HG02588 (cell line): Measurements from ENCODE around the gene PTBP1.

ENCODE experiments used
- ATAC-seq: cut with Tn5 transposase; IDR thresholded peaks from one replicate; pipeline ENCODE4 v1.9.1; 2021; ENCODE audit warnings: mild to moderate bottlenecking, moderate library complexity; ENCODE audit not compliant: unreplicated experiment

PTBP1 gene

DNA sequence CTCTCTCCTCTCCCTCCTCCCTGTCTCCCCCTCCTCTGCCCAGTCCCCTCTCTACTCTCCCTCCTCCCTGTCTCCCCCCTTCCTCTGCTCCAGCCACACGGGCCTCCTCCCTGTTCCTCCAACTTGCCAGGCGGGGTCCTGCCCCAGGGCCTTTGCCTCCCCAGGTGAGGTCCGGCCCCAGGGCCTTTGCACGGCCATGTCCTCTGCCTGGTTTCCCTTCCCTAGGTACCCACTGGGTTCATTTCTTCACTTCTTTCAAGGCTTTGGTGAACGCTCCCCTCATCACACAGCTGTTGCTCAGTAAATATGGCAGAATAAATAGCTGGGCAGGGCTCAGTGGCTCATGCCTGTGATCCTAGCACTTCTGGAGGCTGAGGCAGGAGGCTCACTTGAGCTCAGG is 25.2 kb upstream of the PTBP1 start:
- no peak for ATAC-seq

DNA sequence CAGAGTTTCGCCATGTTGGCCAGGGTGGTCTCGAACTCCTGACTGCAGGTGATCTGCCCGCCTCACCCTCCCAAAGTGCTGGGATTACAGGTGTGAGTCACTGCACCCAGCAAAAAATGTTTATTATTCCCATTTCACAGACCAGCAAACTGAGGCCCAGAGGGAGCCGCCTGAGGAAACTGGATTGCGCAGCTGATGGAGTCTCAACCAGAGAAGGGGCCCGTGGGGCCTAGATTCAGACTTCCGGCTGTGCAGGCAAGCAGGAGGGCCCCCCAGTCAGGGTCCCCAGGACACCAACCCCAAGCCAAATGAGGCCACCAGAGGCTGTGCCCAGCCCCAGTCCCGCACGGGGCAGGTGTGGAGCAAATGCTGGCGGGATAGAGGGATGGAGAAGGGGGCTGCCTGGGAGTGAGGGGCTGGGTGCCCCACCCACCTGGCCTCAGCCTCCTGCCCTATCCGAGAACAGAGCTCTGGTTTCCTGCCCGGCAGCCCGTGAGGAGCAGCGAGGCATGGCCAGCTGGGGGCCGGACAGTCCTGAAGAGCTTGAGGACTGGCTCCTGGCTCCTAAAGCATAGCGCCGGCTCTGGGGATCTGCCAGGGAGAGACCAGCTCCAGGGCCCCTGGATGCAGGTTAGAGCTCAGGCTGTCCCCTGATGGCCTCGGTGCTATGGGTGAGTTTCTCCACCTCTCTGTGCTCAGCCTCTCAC is 24.4 kb upstream of the PTBP1 start:
- ATAC-seq, result no peak

- ATAC-seq, result no peak
Observed at GRCh38 chr19:776549-776948, 20.7 kb upstream of the PTBP1 start.

- no peak for ATAC-seq
Observed at GRCh38 chr19:778910-779653, 18.2 kb upstream of the PTBP1 start.

GRCh38 chr19:780935-781334 is 16.3 kb upstream of the PTBP1 start:
- ATAC-seq, result no peak

DNA sequence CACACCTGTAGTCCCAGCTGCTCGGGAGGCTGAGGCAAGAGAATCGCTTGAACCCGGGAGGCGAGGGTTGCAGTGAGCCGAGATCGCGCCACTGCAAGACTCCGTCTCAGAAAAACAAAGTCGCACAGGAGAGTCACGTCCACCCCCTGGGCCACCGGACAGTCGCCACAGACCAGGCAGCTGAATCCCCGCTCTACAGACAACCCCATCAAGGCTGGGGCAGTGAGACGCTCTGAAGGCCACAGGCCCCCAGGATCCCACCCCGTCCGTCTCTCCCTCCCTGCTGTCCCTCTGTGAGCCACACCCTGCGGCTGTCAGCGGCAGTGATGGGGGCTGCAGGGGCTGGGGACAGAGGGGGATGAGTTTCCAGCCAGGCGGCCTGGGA is 15.5 kb upstream of the PTBP1 start:
- no peak for ATAC-seq

- no peak for ATAC-seq
Observed at GRCh38 chr19:782185-782877, 14.9 kb upstream of the PTBP1 start.

GRCh38 chr19:782878-783668 is 14.2 kb upstream of the PTBP1 start:
- no peak for ATAC-seq

DNA sequence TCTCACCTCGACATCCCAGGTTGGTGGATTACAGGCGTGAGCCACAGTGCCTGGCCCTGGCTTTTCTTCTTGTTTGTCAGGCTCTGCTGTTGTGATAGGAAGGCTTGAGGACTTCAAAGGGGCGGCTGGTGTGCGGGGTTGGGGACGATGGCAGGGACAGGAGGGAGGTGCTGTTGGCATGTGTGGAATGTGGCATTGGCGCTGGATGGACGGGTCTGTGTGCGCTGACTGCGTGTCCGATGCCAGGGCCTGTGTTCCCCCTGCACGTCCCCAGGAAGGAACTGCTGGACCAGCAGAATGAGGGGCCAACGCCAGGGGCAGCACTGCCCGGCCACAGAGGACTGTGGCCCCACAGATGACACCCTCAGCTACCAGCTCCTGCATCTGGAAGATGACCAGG is 12.7 kb upstream of the PTBP1 start:
- no peak for ATAC-seq

DNA sequence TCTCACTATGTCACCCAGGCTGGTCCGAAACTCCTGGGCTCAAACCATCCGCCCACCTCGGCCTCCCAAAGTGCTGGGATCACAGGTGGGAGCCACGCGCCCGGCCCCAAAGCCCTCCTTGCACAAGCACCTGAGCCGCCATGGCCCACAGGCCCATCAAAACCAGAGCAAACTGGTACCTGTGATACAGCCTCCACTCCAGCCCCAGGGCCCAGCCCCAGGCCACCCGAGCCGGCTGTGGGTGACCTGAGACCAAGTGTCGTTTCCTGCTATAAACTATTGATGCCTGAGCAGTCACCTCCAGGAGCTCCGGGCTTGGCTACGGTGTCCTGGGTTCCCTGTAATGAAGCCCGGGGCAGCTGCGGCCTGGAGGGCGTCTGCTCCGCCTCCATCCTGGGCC is 9.7 kb upstream of the PTBP1 start:
- no peak for ATAC-seq

- no peak for ATAC-seq
Observed at GRCh38 chr19:788686-788982, 8.6 kb upstream of the PTBP1 start.

DNA sequence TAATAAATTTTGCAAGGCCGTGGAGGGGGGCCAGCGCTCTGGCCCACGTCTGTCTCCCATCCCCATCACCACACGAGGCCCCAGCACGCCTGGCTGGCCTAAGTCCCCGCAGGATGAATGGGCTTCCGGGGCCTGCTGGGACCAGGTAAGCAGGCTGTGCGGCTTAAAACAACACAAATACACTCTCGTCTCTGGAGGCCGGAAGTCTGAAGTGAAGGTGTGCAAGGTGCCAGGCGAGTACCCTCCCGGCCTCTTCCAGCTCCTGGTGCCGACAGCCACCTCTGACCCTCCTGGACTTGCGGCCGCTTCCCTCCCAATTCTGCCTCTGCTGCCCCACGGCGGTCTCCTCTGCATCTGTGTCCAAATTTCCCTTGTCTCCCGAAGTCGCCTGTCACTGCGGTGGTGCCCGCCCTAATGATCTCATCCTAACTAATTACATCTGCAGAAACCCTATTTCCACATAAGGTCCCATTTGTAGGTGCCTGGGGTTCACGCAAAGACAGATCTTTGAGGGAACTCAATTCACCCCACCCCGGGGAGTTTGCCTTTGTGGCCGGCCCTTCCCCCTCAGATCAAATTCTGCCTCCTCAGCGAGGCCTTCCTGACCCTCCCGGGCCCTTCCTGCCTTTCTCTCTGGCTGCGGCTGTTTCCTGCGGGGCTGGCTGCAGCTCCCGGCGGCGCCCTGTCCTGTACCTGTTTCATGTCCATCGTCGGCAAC is 8.1 kb upstream of the PTBP1 start:
- no peak for ATAC-seq

DNA sequence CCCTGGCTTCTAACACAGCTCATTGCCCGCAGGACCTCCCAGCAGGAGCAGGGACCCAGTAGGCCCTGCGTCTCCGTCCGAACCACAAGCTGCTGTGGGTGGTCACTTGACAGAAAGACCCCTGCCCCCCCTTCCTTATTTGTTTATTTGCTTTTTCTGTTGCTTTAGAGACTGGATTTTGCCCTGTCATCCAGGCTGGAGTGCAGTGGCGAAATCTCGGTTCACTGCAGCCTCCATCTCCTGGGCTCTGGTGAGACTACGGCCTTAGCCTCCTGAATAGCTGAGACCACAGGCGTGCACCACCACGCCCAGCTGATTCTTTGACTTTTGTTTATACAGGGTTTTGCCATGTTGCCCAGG is 7.6 kb upstream of the PTBP1 start:
- no peak for ATAC-seq

- ATAC-seq, result no peak
Observed at GRCh38 chr19:791007-791566, 6.2 kb upstream of the PTBP1 start.

DNA sequence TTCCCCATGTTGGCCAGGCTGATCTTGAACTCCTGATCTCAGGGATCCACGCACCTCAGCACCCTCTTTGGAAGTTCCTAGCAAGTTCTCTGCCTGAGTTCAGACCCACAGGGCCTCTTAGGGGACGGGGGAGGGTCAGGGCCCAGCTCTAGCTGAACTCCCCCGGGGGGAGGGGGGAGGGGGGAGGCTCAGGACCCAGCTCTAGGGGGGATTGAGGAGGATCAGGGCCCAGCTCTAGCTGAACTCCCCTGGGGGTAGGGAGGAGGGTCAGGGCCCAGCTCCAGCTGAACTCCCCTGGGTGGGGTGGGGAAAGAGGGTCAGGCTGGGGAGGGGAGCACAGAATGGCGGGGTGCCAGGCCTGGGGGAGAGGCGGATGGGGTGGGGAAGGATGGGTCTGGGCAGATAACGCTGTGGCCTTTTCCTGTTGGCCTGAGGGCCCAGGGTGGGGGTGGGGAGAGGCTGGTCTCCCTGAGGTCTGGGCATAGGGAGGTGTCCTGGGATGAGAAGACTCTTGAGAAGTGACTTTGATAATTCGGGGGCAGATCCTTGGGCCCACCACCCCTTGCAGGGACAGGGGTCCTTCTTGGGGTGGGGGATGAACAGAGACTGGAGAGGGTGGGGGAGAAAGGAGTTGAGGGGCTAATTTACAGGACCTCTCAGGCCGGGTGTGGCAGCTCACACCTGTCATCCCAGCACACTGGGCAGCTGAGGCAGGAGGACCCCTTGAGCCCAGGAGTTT is 5.5 kb upstream of the PTBP1 start:
- ATAC-seq, result no peak

DNA sequence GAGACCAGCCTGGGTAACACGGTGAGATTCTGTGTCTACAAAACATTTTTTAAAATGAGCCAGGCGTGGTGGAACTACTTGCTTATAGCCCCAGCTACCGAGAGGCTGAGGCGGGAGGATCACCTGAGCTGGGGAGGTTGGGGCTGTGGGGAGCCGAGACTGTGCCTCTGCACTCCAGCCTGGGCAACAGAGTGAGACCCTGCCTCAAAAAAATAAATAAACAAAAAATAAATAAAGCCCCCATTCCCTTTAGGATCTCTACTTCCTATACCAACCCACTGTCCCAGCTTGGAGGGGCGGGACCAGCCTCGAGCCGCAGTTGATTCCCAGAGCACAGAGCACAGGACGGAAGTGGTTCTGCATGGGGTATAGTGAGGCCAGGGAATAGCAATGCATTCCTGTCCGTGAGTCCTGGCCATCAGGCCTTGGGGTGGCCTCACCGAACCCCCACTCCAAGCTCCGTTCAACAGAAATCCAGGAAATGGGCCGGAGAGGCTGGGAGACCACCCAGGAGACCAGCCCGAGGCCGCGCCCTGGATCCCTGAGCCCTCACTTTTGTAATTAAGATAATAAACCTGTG is 4.9 kb upstream of the PTBP1 start:
- no peak for ATAC-seq

DNA sequence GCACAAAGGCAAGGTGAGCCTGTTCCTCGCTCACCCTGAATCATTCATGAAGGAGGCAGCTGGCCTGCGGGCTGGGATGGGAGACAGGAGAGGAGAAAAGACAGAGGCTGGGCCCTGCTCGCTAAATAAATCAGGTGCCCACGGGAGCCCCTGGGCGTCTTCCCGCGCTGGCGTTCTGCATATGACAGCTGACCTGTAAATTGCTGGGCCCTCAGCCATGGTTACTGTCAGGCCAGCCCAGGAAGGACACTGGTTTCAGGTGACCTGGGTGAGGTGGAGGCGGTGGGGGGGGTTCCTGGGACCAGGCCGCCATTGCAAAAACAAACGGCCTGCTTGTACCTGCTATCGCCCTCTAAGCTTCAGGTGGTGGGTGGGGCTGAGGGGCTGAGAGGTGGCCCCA is 3.4 kb upstream of the PTBP1 start:
- no peak for ATAC-seq

DNA sequence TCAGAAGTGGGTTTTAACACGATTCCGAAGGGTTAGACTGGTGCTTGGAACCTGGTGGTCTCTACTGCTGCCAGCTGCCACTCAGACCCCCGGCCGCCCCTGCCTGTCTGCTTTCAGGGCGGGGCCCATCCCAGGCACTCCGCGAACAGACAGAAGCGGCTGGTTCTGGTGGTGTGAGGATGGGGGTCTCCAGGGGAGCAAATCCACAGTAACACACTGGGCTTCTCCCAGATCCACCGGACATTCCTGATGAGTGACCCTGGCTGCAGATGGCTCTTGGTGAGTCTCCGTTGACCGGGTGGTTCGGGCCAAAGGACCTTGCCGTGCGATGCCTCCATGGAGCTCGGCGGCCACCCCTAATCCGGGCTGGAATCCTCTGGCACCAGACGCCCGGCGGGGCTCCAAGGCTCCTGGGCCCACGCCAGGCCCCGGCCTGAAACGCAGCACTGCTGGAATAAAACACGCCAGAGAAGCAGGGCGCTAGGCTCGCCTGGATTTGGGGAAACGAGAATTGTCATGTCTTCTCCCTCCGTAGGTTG is 2.1 kb upstream of the PTBP1 start:
- ATAC-seq, result no peak
